Mesothelial cell of epicardium (in vitro differentiated cells): ENCODE measurements around the gene DCAF6. TPM values are rescaled to one million over a fixed set of nuclear protein-coding genes. Genes with fewer than 3 reads are reported as not detected.
A peak's percentile ranks its signal among the peaks of the same experiment; 100 is the strongest.

Experiments used
- DNase-seq, 2 experiments: peaks; one replicate each; pipeline ENCODE4 v3.0.0; 2021; ENCODE audit warnings: low spot score in 2 of 2; ENCODE audit not compliant: unreplicated experiment in 2 of 2
- H3K27ac Mint-ChIP-seq: 2 replicates; pipeline ENCODE4 v1.8.0; 2021; ENCODE audit warnings: mixed read lengths
- H3K27me3 Mint-ChIP-seq: 2 replicates; pipeline ENCODE4 v1.8.0; 2021; ENCODE audit warnings: low read depth, mixed read lengths
- H3K36me3 Mint-ChIP-seq: 2 replicates; pipeline ENCODE4 v1.8.0; 2021; ENCODE audit warnings: mixed read lengths
- H3K4me1 Mint-ChIP-seq: 2 replicates; pipeline ENCODE4 v1.8.0; 2021; ENCODE audit warnings: mixed read lengths
- H3K4me3 Mint-ChIP-seq: 2 replicates; pipeline ENCODE4 v1.8.0; 2021; ENCODE audit warnings: mild to moderate bottlenecking, moderate library complexity, mixed read lengths
- H3K9me3 Mint-ChIP-seq: 2 replicates; pipeline ENCODE4 v1.8.0; 2021; ENCODE audit warnings: mixed read lengths
- CTCF ChIP-seq: fragments of 200-600 bp; sonication (generic); IDR thresholded peaks from one replicate; pipeline ENCODE4 v1.5.0; 2021; ENCODE audit warnings: antibody characterized with exemption; ENCODE audit not compliant: unreplicated experiment
- total RNA-seq: library from RNA; stranded (reverse); gene quantifications from 3 replicates; pipeline ENCODE4 v1.2.1, GENCODE V29; 2021

The DCAF6 gene
- total RNA-seq, 1 donor from 2014 or later, result 34.0 TPM

DNA sequence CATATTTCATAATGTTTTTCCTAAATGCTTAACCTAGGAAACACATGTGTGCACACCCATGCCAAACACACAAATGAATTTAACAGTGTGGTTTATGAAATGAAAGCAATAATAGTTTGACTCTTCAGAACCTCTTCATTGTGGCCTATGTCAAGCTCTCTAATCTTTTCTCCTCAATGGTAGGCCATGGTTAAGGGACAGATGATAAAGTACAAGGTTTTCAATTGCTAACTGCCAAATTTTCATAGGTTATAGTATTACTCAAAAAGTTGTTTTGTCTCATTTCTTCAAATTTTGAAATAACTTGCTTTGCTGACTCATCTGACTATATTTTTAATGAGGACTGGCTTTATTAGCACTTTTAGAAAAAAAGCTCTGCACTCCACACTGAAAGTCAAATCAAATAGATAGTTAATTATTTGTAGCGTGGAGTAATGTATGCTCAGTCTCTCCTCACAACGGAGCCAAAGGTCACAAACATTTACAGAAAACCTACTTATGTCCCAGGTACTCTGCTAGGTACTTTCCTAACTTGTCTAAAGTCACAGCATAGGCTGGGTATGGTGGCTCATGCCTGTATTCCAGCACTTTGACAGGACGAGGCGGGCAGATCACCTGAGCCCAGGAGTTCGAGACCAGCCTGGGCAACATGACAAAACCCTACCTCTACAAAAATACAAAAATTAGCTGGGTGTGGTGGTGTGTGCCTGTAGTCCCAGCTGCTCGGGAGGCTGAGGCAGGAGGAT, 19.5 kb upstream of the DCAF6 start:
- TF ChIP-seq CTCF, result no peak
- no peak overlapping the region for H3K4me3 Mint-ChIP-seq
- no peaks in the 10 kb centered on the region for H3K27me3 Mint-ChIP-seq
- no peaks in the 10 kb centered on the region for H3K4me1 Mint-ChIP-seq
- H3K9me3 Mint-ChIP-seq, result no peaks in the 10 kb centered on the region
- H3K36me3 Mint-ChIP-seq, result peaks cover 24% of the 10 kb centered on the region
- no peak overlapping the region for H3K27ac Mint-ChIP-seq
- DNase-seq, result no peak

- no peak for TF ChIP-seq CTCF
- no peak for DNase-seq
- H3K27ac Mint-ChIP-seq, result no peak overlapping the region
Observed at GRCh38 chr1:167922023-167922422, 14.5 kb upstream of the DCAF6 start.

DNA sequence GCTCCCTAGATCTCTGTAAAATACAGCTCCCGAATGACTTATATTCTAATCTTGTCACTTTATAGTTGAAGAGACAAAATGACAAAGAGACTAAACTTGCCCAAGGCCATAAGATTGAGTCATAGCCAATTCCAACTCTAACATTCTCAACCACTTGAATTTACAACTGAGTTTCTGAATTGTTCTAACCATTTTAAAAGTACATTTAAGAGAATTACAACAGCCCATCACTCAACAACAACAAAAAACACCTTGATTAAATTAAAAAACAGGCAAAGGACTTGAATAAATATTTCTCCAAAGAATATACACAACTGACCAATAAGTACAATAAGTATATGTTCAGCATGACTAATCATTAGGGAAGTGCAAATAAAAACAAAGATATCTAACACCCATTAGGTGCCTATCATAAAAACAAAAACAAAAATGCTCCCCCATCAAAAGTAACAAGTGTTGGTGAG, 13.8 kb upstream of the DCAF6 start:
- Mint-ChIP-seq H3K27me3 (no peaks in the 10 kb centered on the region), H3K27ac (peak overlapping the region; percentile 17), H3K4me3 (no peak overlapping the region), H3K4me1 (peaks cover 8% of the 10 kb centered on the region), H3K36me3 (peaks cover 7% of the 10 kb centered on the region), H3K9me3 (no peaks in the 10 kb centered on the region)
- TF ChIP-seq CTCF, result no peak
- no peak for DNase-seq

More at GRCh38 chr1:167922023-167922422, 14.5 kb upstream of the DCAF6 start:
- H3K36me3 Mint-ChIP-seq, result peaks cover 9% of the 10 kb centered on the region
- H3K4me3 Mint-ChIP-seq, result no peak overlapping the region
- H3K27me3 Mint-ChIP-seq, result no peaks in the 10 kb centered on the region
- H3K9me3 Mint-ChIP-seq, result no peaks in the 10 kb centered on the region
- peaks cover 5% of the 10 kb centered on the region for H3K4me1 Mint-ChIP-seq

DNA sequence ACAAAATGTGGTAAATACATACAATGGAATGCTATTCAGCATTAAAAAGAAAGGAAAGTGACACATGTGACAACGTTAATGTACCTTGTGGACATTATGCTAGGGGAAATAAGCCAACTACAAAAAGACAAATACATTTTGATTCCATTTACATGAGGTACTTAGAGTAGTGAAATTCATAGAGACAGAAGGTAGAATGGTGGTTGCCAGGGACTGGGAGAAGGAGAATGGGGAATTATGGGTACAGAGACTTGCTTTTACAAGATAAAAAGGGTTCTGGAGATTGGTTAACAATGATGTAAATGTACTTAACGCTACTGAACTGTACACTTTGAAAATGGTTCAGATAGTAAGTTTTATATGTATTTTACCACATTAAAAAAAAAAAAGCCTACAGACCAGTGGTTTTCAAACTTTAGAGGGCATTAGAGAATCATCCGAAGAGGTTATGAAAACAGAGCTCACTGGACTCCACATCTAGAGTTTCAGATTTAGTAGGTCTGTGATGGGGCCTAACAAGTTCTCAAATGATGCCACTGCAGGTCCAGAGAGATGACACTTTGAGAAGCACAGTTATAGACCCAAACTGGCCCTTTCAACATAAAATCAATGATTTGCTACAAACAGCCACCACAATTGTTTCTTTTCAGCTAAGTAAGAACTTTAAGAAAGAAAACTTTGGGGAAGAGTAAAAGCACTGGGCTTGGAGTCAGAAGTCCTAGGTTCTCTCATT, 13.0 kb upstream of the DCAF6 start:
- no peak for DNase-seq
- TF ChIP-seq CTCF, result no peak
- no peak overlapping the region for H3K27ac Mint-ChIP-seq
- H3K36me3 Mint-ChIP-seq, result no peaks in the 10 kb centered on the region
- H3K9me3 Mint-ChIP-seq, result no peaks in the 10 kb centered on the region
- H3K27me3 Mint-ChIP-seq, result no peaks in the 10 kb centered on the region
- peaks cover 8% of the 10 kb centered on the region for H3K4me1 Mint-ChIP-seq
- no peak overlapping the region for H3K4me3 Mint-ChIP-seq

GRCh38 chr1:167924102-167924501, 12.4 kb upstream of the DCAF6 start:
- no peaks in the 10 kb centered on the region for H3K27me3 Mint-ChIP-seq
- no peaks in the 10 kb centered on the region for H3K36me3 Mint-ChIP-seq
- DNase-seq, result no peak
- peaks cover 8% of the 10 kb centered on the region for H3K4me1 Mint-ChIP-seq
- H3K9me3 Mint-ChIP-seq, result no peaks in the 10 kb centered on the region
- H3K27ac Mint-ChIP-seq, result no peak overlapping the region
- no peak for TF ChIP-seq CTCF
- H3K4me3 Mint-ChIP-seq, result no peak overlapping the region
